NCI-H345 treated with DMSO at 0.1 percent for 48 hours (cell line): Measurements from ENCODE around the gene SLC26A9.

Experiments used
- DNase-seq: peaks from one replicate; lab custom pipeline; 2025; ENCODE audit not compliant: unreplicated experiment; lab: John Stamatoyannopoulos, UW

The SLC26A9 gene

GRCh38 chr1:205927676-205928075 lies 15.6 kb downstream of the SLC26A9 start:
- DNase-seq = no peak

- DNase-seq = no peak
Observed at GRCh38 chr1:205927247-205927646, 16.0 kb downstream of the SLC26A9 start.

GRCh38 chr1:205926636-205927035 lies 16.6 kb downstream of the SLC26A9 start:
- DNase-seq = no peak

- DNase-seq = no peak
Observed at GRCh38 chr1:205926213-205926612, 17.0 kb downstream of the SLC26A9 start.

- no peak for DNase-seq
Observed at GRCh38 chr1:205925736-205926135, 17.5 kb downstream of the SLC26A9 start.

GRCh38 chr1:205924460-205924790 lies 18.8 kb downstream of the SLC26A9 start:
- no peak for DNase-seq

GRCh38 chr1:205923651-205924459 lies 19.4 kb downstream of the SLC26A9 start:
- no peak for DNase-seq

GRCh38 chr1:205922806-205923205 lies 20.4 kb downstream of the SLC26A9 start:
- no peak for DNase-seq

GRCh38 chr1:205922314-205922713 lies 20.9 kb downstream of the SLC26A9 start:
- no peak for DNase-seq

GRCh38 chr1:205921570-205921909 lies 21.7 kb downstream of the SLC26A9 start:
- no peak for DNase-seq

- no peak for DNase-seq
Observed at GRCh38 chr1:205920861-205921569, 22.2 kb downstream of the SLC26A9 start.

GRCh38 chr1:205920159-205920558 lies 23.1 kb downstream of the SLC26A9 start:
- peak; percentile 75 for DNase-seq

GRCh38 chr1:205918955-205919746 lies 24.1 kb downstream of the SLC26A9 start:
- DNase-seq = peak; percentile 51

GRCh38 chr1:205917466-205918238 lies 25.6 kb downstream of the SLC26A9 start:
- no peak for DNase-seq

- DNase-seq = no peak
Observed at GRCh38 chr1:205916541-205916940, 26.7 kb downstream of the SLC26A9 start.

- no peak for DNase-seq
Observed at GRCh38 chr1:205915354-205915990, 27.8 kb downstream of the SLC26A9 start.

GRCh38 chr1:205914730-205915129 lies 28.5 kb downstream of the SLC26A9 start:
- no peak for DNase-seq

GRCh38 chr1:205914155-205914507 lies 29.1 kb downstream of the SLC26A9 start:
- DNase-seq = no peak

- no peak for DNase-seq
Observed at GRCh38 chr1:205913451-205914154, 29.7 kb downstream of the SLC26A9 start.

- DNase-seq = no peak
Observed at GRCh38 chr1:205907794-205908193, 35.5 kb downstream of the SLC26A9 start.
